GM19372 (cell line): Measurements from ENCODE around the gene MRGPRX2.
A peak's percentile ranks its signal among the peaks of the same experiment; 100 is the strongest.

Experiments used
- ATAC-seq: cut with Tn5 transposase; IDR thresholded peaks from one replicate; pipeline ENCODE4 v1.9.1; 2021; ENCODE audit warnings: mild to moderate bottlenecking, low read depth, moderate library complexity; ENCODE audit not compliant: unreplicated experiment

MRGPRX2 gene

GRCh38 chr11:19076744-19077589 lies 16.4 kb upstream of the MRGPRX2 start:
- ATAC-seq = peak; percentile 70

- no peak for ATAC-seq
Measured at GRCh38 chr11:19075636-19076035, 15.1 kb upstream of the MRGPRX2 start.

- no peak for ATAC-seq
Measured at GRCh38 chr11:19073454-19074415, 13.2 kb upstream of the MRGPRX2 start.

- no peak for ATAC-seq
Measured at GRCh38 chr11:19072464-19072863, 11.9 kb upstream of the MRGPRX2 start.

- ATAC-seq = peak; percentile 99
Measured at GRCh38 chr11:19071255-19071654, 10.7 kb upstream of the MRGPRX2 start.

GRCh38 chr11:19059833-19060232 lies 684 bp downstream of the MRGPRX2 start:
- ATAC-seq = no peak

GRCh38 chr11:19055905-19056304 lies 4.6 kb downstream of the MRGPRX2 start:
- no peak for ATAC-seq

GRCh38 chr11:19055016-19055415 lies 5.5 kb downstream of the MRGPRX2 start:
- ATAC-seq = no peak

- ATAC-seq = no peak
Measured at GRCh38 chr11:19053909-19054308, 6.6 kb downstream of the MRGPRX2 start.

GRCh38 chr11:19050281-19050680 lies 10.2 kb downstream of the MRGPRX2 start:
- no peak for ATAC-seq

- ATAC-seq = no peak
Measured at GRCh38 chr11:19049351-19049750, 11.2 kb downstream of the MRGPRX2 start.

GRCh38 chr11:19040051-19040450 lies 20.5 kb downstream of the MRGPRX2 start:
- ATAC-seq = no peak

- no peak for ATAC-seq
Measured at GRCh38 chr11:19039409-19039808, 21.1 kb downstream of the MRGPRX2 start.

GRCh38 chr11:19032990-19033389 lies 27.5 kb downstream of the MRGPRX2 start:
- no peak for ATAC-seq

- ATAC-seq = no peak
Measured at GRCh38 chr11:19027829-19028595, 32.5 kb downstream of the MRGPRX2 start.

- ATAC-seq = no peak
Measured at GRCh38 chr11:19026862-19027261, 33.7 kb downstream of the MRGPRX2 start.

GRCh38 chr11:19025481-19026406 lies 34.8 kb downstream of the MRGPRX2 start:
- ATAC-seq = no peak

GRCh38 chr11:19020831-19021230 lies 39.7 kb downstream of the MRGPRX2 start:
- ATAC-seq = no peak

- no peak for ATAC-seq
Measured at GRCh38 chr11:19018901-19019300, 41.6 kb downstream of the MRGPRX2 start.
